Right atrium auricular region (tissue), 2 donors: Measurements from ENCODE around the gene CD9. TPM values are rescaled to one million over a fixed set of nuclear protein-coding genes. Genes with fewer than 3 reads are reported as not detected.

Experiments used
- DNase-seq: peaks from one replicate; pipeline ENCODE4 v3.0.0-alpha.2; 2019; ENCODE audit warnings: low spot score
- H3K27ac ChIP-seq, 2 donors: fragments of 200-600 bp; sonication (generic); 1 replicate in 1 of 2; 2 replicates in 1 of 2; pipeline ENCODE4 v1.5.1; 2016 to 2019
- H3K27me3 ChIP-seq, 2 donors: fragments of 200-600 bp; sonication (generic); one replicate each; pipeline versions ENCODE4 v1.5.1 to v1.6.0; 2017 to 2019
- H3K36me3 ChIP-seq: fragments of 200-600 bp; sonication (generic); one replicate; pipeline ENCODE4 v1.5.1; 2016
- H3K4me1 ChIP-seq, 2 donors: fragments of 200-600 bp; sonication (generic); one replicate each; pipeline versions ENCODE4 v1.5.1 to v1.6.0; 2017 to 2019
- H3K4me3 ChIP-seq, 2 donors: fragments of 200-600 bp; sonication (generic); 1 replicate in 1 of 2; 2 replicates in 1 of 2; pipeline ENCODE4 v1.5.1; 2017 to 2019; ENCODE audit warnings: mild to moderate bottlenecking in 1 of 2, moderate library complexity in 1 of 2
- H3K9me3 ChIP-seq, 2 donors: fragments of 200-600 bp; sonication (generic); one replicate each; pipeline ENCODE4 v1.5.1; 2019
- total RNA-seq, 2 donors: library from RNA; depleted of rRNA; stranded (reverse); fragments of >200 nt; gene quantifications; one replicate each; pipeline ENCODE4 v1.1.0, GENCODE V29; 2016
- TF ChIP-seq, protein P1 (sequence below), 2 donors: fragments of 200-600 bp; sonication (generic); IDR thresholded peaks; one replicate each; pipeline ENCODE4 v1.5.1; 2019; ENCODE audit warnings: antibody characterized with exemption in 2 of 2

CD9 gene
- total RNA-seq, 2 donors from 2014 or later = 126 to 230 TPM

DNA sequence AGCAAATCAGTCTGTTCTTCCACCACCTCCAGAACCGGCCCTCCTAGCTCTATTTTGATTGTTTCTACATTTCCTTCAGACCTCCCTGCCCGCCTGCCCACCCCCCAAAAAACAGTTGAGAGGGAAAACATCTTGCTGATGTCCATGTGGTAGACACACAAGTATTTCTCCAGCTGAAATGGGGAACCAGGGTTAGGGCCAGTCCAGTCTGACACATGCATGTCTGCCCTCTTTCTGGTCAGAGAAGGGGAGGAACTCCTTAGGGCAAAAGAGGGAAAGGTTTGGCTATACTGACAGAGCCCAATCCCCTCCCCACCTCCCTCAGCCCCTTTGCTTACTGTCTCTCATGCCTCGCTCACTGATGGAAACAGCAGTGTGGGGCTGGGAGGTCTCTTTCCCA lies 3.4 kb downstream of the CD9 start:
- no peaks in the 10 kb centered on the region for H3K36me3 ChIP-seq
- H3K27ac ChIP-seq = peak overlapping the region; percentile 92 to 94
- no peaks in the 10 kb centered on the region for H3K9me3 ChIP-seq
- TF ChIP-seq, protein P1, sequence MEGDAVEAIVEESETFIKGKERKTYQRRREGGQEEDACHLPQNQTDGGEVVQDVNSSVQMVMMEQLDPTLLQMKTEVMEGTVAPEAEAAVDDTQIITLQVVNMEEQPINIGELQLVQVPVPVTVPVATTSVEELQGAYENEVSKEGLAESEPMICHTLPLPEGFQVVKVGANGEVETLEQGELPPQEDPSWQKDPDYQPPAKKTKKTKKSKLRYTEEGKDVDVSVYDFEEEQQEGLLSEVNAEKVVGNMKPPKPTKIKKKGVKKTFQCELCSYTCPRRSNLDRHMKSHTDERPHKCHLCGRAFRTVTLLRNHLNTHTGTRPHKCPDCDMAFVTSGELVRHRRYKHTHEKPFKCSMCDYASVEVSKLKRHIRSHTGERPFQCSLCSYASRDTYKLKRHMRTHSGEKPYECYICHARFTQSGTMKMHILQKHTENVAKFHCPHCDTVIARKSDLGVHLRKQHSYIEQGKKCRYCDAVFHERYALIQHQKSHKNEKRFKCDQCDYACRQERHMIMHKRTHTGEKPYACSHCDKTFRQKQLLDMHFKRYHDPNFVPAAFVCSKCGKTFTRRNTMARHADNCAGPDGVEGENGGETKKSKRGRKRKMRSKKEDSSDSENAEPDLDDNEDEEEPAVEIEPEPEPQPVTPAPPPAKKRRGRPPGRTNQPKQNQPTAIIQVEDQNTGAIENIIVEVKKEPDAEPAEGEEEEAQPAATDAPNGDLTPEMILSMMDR (IDR thresholded peaks at IDR 0.05) = no peak
- peaks cover 0 to 87% of the 10 kb centered on the region in 2 donors for H3K4me1 ChIP-seq
- H3K27me3 ChIP-seq = no peaks in the 10 kb centered on the region
- H3K4me3 ChIP-seq = peak overlapping the region in 1 of 2 donors; percentile 88
- DNase-seq = no peak

- DNase-seq = no peak
- H3K36me3 ChIP-seq = peaks cover 4% of the 10 kb centered on the region
- H3K4me1 ChIP-seq = peaks cover 0 to 78% of the 10 kb centered on the region in 2 donors
- no peaks in the 10 kb centered on the region for H3K27me3 ChIP-seq
- no peaks in the 10 kb centered on the region for H3K9me3 ChIP-seq
- TF ChIP-seq, protein P1 (IDR thresholded peaks at IDR 0.05) = no peak
- H3K4me3 ChIP-seq = peak overlapping the region in 1 of 2 donors; percentile 88
- H3K27ac ChIP-seq = peak overlapping the region; percentile 92 to 94
Observed at GRCh38 chr12:6204533-6205143, 4.4 kb downstream of the CD9 start.

DNA sequence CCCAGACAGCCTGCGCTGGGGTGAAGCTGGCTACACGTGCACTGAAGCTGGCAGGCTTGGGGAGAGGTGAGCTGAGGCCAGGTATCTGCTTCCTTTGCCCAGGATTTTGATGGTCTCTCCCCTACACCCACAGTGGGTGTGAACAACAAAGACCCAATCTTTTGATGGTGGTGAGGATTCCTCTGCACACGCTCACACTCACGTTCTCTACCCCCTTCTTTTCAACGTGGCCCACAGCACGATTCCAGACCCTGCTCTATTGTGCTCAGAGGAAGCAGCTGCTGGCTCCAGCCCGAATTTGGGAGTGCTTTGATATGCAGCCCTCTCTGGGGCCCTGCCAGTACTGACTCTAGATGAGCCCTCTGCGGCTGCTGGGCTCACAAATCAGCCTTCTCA lies 4.9 kb downstream of the CD9 start:
- peaks cover 0 to 81% of the 10 kb centered on the region in 2 donors for H3K4me1 ChIP-seq
- peak overlapping the region; percentile 92 to 94 for H3K27ac ChIP-seq
- H3K4me3 ChIP-seq = peak overlapping the region in 1 of 2 donors; percentile 88
- peaks cover 4% of the 10 kb centered on the region for H3K36me3 ChIP-seq
- DNase-seq = no peak
- TF ChIP-seq, protein P1 (IDR thresholded peaks at IDR 0.05) = no peak
- no peaks in the 10 kb centered on the region for H3K9me3 ChIP-seq
- H3K27me3 ChIP-seq = no peaks in the 10 kb centered on the region

DNA sequence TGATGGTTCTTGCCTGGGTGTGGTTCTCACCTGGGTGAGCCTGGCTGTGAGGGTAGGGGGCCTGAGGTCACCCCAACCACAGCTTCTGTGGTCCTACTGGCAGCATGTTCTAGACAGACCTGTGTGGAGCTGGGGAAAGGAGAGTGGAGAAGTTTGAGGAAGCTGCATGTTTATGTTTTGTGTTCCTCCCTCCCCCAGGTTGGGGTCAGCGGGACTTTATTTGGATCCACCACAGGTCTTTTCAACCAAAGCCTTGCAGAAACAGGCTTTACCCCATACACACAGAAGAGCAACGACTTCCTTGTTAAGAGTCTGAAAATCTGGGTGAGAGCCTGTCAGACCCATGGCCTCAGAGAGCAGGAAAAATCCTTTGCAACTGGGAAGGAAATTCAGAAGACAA lies 5.6 kb downstream of the CD9 start:
- H3K4me1 ChIP-seq = peaks cover 0 to 81% of the 10 kb centered on the region in 2 donors

DNA sequence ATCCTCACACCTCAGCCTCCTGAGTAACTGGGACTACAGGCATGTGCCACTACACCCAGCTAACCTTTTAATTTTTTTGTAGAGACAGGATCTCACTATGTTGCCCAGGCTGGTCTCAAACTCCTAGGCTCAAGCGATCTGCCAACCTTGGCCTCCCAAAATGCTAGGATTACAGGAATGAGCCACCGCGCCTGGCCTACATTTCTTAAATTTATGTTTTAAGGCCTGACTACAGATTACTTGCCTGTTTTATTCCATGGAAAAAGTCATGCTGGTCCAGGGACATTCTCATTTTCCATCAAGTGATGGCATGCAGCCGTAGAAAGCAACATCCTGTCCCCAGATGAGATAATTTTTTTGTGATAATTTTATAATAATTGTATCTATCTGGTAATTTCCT lies 6.1 kb downstream of the CD9 start:
- Histone ChIP-seq H3K27me3 (no peaks in the 10 kb centered on the region), H3K4me3 (no peak overlapping the region), H3K4me1 (peaks cover 0 to 76% of the 10 kb centered on the region in 2 donors), H3K27ac (peak overlapping the region; percentile 92 to 94), H3K36me3 (peaks cover 4% of the 10 kb centered on the region), H3K9me3 (no peaks in the 10 kb centered on the region)
- no peak for DNase-seq
- TF ChIP-seq, protein P1 (IDR thresholded peaks at IDR 0.05) = no peak

More for the DNA sequence above, 5.6 kb downstream of the CD9 start:
- TF ChIP-seq, protein P1 (IDR thresholded peaks at IDR 0.05) = no peak
- Histone ChIP-seq H3K9me3 (no peaks in the 10 kb centered on the region), H3K4me3 (no peak overlapping the region), H3K27me3 (no peaks in the 10 kb centered on the region), H3K27ac (peak overlapping the region; percentile 92 to 94), H3K36me3 (peaks cover 4% of the 10 kb centered on the region)
- DNase-seq = no peak
